K562 (cell line): Measurements from ENCODE around the gene LY6G6C. TPM values are rescaled to one million over a fixed set of nuclear protein-coding genes. Genes with fewer than 3 reads are reported as not detected.

Experiments
- FOSL1 ChIP-seq: fragments of 200-800 bp; sonication (Bioruptor generic); conservative IDR thresholded peaks from 2 replicates; pipeline ENCODE4 v1.6.1; 2016; ENCODE audit warnings: missing genetic modification characterization, missing compliant biosample characterization
- MECOM ChIP-seq: fragments of 250-450 bp; sonication (Bioruptor Pico); IDR thresholded peaks from 2 replicates; pipeline ENCODE4 v1.8.0; 2022; ENCODE audit warnings: inconsistent platforms
- NFIC ChIP-seq: fragments of 450-650 bp; IDR thresholded peaks from 2 replicates; pipeline ENCODE4 v1.6.1; 2017; ENCODE audit warnings: mild to moderate bottlenecking, inconsistent platforms
- POLR2H ChIP-seq: IDR thresholded peaks from 2 replicates; pipeline ENCODE4 v1.6.1; 2016; ENCODE audit warnings: missing genetic modification characterization, low read depth, mild to moderate bottlenecking, control low read depth, missing compliant biosample characterization, moderate library complexity
- SAP30 ChIP-seq: fragments of 200-600 bp; sonication (generic); IDR thresholded peaks from 2 replicates; pipeline ENCODE4 v1.6.1; 2012; ENCODE audit warnings: borderline replicate concordance, low read depth, mild to moderate bottlenecking, moderate library complexity, low read length, control low read depth, inconsistent platforms; ENCODE audit not compliant: insufficient read depth, poor library complexity, severe bottlenecking
- SRF ChIP-seq, 2 experiments: fragments of 250-450, 450-650 bp in 1 of 2; sonication (Bioruptor Pico) in 1 of 2; sonication (generic) in 1 of 2; formaldehyde crosslinking; IDR thresholded peaks; 2 replicates each; pipeline versions ENCODE4 v1.5.0 to v1.5.1; 2020 to 2022; ENCODE audit warnings: mild to moderate bottlenecking in 1 of 2, missing genetic modification reagents in 1 of 2
- ZKSCAN3 ChIP-seq: fragments of 250-450 bp; sonication (Bioruptor Pico); IDR thresholded peaks from 2 replicates; pipeline ENCODE4 v1.4.0; 2020
- ZNF780A ChIP-seq: fragments of 250-450 bp; sonication (Bioruptor Pico); IDR thresholded peaks from 2 replicates; pipeline ENCODE4 v1.5.0; 2021; ENCODE audit warnings: mild to moderate bottlenecking
- polyA plus RNA-seq, 8 experiments: library from polyadenylated mRNA; depleted of rRNA in 4 of 8; stranded (reverse) in 5 of 8; unstranded in 3 of 8; fragments of >200 nt; fragmentation: Nextera tagmentation in 2 of 8; fragmentation: Illumina TruSeq in 1 of 8; extraction: Ambion mirVana in 2 of 8; extraction: Trizol in 1 of 8; gene quantifications; 2 replicates each; pipeline versions ENCODE4 v1.2.1 to v1.2.3, GENCODE V29; 2011 to 2014; ENCODE audit warnings: inconsistent platforms in 1 of 8, missing spikeins in 1 of 8
- total RNA-seq, 7 experiments: library from RNA; depleted of rRNA in 6 of 7; stranded (reverse); fragments of >200 nt in 6 of 7; fragmentation: Illumina TruSeq in 2 of 7; extraction: Trizol in 2 of 7; gene quantifications; 2 replicates each; pipeline versions ENCODE4 v1.2.1 to v1.2.3, GENCODE V29; 2011 to 2021; ENCODE audit warnings: low replicate concordance in 1 of 7
- TF ChIP-seq, protein P1 (sequence below): fragments of 200-600 bp; sonication (generic); IDR thresholded peaks from one replicate; pipeline ENCODE4 v1.6.1; 2012; ENCODE audit warnings: mild to moderate bottlenecking, low read depth, low read length, inconsistent platforms
- TF ChIP-seq, protein P2 (sequence below): fragments of 200-800 bp; sonication (Bioruptor generic); IDR thresholded peaks from 2 replicates; pipeline ENCODE4 v1.6.1; 2016; ENCODE audit warnings: missing genetic modification characterization, missing compliant biosample characterization

Gene LY6G6C
- total and polyA plus RNA-seq, 9 of the 15 experiments (the other 6 are each of a cell fraction or from before 2014, with no cell fraction given), result 0.06 to 0.20 TPM; not detected in 7

DNA sequence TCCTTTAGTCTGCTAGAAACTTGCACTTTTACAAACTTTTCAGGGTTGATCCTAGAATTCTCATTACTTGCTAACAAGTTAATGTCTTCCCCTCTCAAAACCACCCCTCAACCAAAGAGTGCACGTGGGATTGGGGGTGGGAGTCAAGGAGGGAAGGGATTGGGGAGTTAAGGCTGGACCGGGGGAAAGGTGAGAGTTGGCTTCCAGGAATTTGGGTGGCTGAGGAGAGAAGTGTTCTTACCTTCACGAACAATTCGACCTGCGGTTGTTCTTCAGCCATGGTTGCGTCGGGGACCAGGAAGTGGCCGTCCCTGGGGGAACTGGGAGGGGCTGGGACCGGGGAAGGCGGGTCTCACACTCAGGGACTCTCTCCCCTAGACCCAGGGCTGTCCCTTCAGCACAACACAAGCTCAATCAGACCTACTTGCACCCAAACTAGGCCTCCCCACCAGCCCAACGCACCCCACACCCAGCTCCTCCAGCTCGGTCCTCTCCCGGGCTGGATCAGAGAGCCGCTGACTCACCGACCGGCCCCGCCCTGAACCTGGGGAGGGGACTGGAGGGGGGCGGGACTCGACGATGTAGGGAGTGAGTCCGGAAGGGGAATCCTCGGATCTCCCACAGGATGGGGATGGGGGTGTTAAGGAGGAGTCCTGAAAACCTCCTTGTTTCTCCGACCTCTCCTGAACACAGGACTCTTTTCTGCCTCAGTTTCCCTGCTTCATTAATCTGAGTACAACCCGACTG, 14.6 kb upstream of the LY6G6C start, which contains the start of gene CLIC1 (continued):
- TF ChIP-seq, protein P1, sequence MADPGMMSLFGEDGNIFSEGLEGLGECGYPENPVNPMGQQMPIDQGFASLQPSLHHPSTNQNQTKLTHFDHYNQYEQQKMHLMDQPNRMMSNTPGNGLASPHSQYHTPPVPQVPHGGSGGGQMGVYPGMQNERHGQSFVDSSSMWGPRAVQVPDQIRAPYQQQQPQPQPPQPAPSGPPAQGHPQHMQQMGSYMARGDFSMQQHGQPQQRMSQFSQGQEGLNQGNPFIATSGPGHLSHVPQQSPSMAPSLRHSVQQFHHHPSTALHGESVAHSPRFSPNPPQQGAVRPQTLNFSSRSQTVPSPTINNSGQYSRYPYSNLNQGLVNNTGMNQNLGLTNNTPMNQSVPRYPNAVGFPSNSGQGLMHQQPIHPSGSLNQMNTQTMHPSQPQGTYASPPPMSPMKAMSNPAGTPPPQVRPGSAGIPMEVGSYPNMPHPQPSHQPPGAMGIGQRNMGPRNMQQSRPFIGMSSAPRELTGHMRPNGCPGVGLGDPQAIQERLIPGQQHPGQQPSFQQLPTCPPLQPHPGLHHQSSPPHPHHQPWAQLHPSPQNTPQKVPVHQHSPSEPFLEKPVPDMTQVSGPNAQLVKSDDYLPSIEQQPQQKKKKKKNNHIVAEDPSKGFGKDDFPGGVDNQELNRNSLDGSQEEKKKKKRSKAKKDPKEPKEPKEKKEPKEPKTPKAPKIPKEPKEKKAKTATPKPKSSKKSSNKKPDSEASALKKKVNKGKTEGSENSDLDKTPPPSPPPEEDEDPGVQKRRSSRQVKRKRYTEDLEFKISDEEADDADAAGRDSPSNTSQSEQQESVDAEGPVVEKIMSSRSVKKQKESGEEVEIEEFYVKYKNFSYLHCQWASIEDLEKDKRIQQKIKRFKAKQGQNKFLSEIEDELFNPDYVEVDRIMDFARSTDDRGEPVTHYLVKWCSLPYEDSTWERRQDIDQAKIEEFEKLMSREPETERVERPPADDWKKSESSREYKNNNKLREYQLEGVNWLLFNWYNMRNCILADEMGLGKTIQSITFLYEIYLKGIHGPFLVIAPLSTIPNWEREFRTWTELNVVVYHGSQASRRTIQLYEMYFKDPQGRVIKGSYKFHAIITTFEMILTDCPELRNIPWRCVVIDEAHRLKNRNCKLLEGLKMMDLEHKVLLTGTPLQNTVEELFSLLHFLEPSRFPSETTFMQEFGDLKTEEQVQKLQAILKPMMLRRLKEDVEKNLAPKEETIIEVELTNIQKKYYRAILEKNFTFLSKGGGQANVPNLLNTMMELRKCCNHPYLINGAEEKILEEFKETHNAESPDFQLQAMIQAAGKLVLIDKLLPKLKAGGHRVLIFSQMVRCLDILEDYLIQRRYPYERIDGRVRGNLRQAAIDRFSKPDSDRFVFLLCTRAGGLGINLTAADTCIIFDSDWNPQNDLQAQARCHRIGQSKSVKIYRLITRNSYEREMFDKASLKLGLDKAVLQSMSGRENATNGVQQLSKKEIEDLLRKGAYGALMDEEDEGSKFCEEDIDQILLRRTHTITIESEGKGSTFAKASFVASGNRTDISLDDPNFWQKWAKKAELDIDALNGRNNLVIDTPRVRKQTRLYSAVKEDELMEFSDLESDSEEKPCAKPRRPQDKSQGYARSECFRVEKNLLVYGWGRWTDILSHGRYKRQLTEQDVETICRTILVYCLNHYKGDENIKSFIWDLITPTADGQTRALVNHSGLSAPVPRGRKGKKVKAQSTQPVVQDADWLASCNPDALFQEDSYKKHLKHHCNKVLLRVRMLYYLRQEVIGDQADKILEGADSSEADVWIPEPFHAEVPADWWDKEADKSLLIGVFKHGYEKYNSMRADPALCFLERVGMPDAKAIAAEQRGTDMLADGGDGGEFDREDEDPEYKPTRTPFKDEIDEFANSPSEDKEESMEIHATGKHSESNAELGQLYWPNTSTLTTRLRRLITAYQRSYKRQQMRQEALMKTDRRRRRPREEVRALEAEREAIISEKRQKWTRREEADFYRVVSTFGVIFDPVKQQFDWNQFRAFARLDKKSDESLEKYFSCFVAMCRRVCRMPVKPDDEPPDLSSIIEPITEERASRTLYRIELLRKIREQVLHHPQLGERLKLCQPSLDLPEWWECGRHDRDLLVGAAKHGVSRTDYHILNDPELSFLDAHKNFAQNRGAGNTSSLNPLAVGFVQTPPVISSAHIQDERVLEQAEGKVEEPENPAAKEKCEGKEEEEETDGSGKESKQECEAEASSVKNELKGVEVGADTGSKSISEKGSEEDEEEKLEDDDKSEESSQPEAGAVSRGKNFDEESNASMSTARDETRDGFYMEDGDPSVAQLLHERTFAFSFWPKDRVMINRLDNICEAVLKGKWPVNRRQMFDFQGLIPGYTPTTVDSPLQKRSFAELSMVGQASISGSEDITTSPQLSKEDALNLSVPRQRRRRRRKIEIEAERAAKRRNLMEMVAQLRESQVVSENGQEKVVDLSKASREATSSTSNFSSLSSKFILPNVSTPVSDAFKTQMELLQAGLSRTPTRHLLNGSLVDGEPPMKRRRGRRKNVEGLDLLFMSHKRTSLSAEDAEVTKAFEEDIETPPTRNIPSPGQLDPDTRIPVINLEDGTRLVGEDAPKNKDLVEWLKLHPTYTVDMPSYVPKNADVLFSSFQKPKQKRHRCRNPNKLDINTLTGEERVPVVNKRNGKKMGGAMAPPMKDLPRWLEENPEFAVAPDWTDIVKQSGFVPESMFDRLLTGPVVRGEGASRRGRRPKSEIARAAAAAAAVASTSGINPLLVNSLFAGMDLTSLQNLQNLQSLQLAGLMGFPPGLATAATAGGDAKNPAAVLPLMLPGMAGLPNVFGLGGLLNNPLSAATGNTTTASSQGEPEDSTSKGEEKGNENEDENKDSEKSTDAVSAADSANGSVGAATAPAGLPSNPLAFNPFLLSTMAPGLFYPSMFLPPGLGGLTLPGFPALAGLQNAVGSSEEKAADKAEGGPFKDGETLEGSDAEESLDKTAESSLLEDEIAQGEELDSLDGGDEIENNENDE, result peak; percentile 36
- TF ChIP-seq ZNF780A (CRISPR knock-in tag), result 0 out of 2 replicates have a peak, but pooled peaks have one; percentile 26
- no peak for TF ChIP-seq FOSL1 (tag)
- no peak for TF ChIP-seq NFIC
- TF ChIP-seq ZKSCAN3 (CRISPR knock-in tag), result no peak; the same call in 1 of the 2 replicates
- peak; percentile 78 for TF ChIP-seq SAP30
- no peak for TF ChIP-seq MECOM (CRISPR knock-in tag)
- no peak for TF ChIP-seq POLR2H (tag)
- TF ChIP-seq, protein P2, sequence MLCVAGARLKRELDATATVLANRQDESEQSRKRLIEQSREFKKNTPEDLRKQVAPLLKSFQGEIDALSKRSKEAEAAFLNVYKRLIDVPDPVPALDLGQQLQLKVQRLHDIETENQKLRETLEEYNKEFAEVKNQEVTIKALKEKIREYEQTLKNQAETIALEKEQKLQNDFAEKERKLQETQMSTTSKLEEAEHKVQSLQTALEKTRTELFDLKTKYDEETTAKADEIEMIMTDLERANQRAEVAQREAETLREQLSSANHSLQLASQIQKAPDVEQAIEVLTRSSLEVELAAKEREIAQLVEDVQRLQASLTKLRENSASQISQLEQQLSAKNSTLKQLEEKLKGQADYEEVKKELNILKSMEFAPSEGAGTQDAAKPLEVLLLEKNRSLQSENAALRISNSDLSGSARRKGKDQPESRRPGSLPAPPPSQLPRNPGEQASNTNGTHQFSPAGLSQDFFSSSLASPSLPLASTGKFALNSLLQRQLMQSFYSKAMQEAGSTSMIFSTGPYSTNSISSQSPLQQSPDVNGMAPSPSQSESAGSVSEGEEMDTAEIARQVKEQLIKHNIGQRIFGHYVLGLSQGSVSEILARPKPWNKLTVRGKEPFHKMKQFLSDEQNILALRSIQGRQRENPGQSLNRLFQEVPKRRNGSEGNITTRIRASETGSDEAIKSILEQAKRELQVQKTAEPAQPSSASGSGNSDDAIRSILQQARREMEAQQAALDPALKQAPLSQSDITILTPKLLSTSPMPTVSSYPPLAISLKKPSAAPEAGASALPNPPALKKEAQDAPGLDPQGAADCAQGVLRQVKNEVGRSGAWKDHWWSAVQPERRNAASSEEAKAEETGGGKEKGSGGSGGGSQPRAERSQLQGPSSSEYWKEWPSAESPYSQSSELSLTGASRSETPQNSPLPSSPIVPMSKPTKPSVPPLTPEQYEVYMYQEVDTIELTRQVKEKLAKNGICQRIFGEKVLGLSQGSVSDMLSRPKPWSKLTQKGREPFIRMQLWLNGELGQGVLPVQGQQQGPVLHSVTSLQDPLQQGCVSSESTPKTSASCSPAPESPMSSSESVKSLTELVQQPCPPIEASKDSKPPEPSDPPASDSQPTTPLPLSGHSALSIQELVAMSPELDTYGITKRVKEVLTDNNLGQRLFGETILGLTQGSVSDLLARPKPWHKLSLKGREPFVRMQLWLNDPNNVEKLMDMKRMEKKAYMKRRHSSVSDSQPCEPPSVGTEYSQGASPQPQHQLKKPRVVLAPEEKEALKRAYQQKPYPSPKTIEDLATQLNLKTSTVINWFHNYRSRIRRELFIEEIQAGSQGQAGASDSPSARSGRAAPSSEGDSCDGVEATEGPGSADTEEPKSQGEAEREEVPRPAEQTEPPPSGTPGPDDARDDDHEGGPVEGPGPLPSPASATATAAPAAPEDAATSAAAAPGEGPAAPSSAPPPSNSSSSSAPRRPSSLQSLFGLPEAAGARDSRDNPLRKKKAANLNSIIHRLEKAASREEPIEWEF (CRISPR knock-in tag), result no peak
- peak in 1 of 2 experiments; percentile 68; a peak in 1 of 4 replicates for TF ChIP-seq SRF (CRISPR knock-in tag; IDR thresholded peaks at IDR 0.05)
